ENCODE data around the gene FER1L5.

DNA sequence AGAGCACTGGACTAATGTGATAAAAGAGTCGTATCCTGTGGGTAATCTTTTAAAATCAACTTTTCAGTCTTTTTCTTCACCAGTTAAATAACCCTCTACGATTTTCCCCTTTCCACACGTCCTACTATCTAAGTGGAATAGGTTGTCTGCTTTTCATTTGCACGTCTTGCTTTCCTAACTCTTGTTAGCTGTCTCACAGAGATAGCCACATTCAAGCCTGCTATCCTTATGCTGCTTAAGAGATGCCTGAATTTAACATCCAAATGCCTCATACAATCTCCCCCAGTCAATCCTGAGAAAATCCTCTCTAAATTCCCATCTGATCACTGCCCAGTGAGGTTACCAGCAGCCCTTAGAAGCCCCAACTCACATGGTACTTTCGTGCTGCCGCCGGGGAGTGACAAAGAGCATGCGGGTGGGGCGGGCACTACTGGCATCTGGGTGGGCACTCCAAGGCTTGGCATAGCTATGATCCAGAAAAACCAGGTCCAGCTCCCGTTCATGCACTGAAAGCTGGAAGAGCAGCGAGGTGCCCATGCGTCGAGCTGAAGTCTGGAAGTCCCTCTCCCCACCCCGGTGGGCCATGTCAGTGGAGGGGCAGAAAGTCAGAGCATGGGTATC, 5.9 kb upstream of the FER1L5 start:
- TF ChIP-seq, protein P1, sequence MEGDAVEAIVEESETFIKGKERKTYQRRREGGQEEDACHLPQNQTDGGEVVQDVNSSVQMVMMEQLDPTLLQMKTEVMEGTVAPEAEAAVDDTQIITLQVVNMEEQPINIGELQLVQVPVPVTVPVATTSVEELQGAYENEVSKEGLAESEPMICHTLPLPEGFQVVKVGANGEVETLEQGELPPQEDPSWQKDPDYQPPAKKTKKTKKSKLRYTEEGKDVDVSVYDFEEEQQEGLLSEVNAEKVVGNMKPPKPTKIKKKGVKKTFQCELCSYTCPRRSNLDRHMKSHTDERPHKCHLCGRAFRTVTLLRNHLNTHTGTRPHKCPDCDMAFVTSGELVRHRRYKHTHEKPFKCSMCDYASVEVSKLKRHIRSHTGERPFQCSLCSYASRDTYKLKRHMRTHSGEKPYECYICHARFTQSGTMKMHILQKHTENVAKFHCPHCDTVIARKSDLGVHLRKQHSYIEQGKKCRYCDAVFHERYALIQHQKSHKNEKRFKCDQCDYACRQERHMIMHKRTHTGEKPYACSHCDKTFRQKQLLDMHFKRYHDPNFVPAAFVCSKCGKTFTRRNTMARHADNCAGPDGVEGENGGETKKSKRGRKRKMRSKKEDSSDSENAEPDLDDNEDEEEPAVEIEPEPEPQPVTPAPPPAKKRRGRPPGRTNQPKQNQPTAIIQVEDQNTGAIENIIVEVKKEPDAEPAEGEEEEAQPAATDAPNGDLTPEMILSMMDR (conservative IDR thresholded peaks at IDR 0.05), result no peak
- TF ChIP-seq EZH2 (IDR thresholded peaks at IDR 0.05; ENCODE audit: low read depth), result no peak

Measured in PC-9 (cell line).